ENCODE results near the gene PRR27.
"Not testable (repeated sequence)": the region's sequence is repeated elsewhere in the genome, so short reads cannot be mapped to it uniquely, and the experiment has no call there.

PRR27 gene

DNA sequence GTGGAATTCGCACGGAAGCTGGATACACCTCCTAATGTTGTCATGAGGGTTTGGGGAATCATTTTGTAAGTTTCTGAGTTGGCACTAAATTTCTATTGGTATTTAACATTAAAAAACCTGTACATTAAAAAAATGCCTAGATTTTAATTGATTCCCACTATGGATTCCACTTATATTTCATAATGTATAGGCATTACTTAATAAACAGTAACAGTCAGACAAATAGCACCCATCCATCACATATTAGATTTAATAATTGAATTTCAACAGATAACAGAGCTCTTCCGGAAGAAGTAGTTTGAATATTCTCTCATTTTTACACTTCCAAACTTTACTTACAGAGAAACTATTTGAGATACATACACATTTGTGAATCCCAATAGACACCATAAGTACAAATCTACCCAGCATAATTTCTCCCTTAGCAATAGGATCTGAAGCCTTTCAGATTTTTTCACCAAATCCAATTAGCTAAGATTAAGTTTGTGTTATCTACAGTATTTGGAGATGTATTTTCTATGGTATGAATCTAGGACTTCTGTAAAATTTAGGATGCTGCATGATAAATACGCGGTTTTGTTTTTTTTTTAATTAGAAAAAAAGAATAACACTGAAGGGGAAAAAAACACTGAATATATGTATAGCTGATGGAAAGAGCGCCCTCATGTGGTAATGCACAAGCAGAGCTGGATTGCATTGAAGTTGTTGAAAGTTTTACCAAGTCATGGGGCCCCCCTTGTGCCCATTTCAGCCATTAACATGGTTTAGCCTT is 29.3 kb downstream of the PRR27 start:
- H3K27me3 Mint-ChIP-seq (ENCODE audit: low read depth) = no peaks in the 10 kb centered on the region
- H3K4me3 Mint-ChIP-seq = no peak overlapping the region
- H3K36me3 Mint-ChIP-seq (ENCODE audit: low read depth) = no peaks in the 10 kb centered on the region
- no peaks in the 10 kb centered on the region for H3K9me3 Mint-ChIP-seq
- no peak overlapping the region for H3K27ac Mint-ChIP-seq
- H3K4me1 Mint-ChIP-seq (ENCODE audit: low read depth) = no peaks in the 10 kb centered on the region

DNA sequence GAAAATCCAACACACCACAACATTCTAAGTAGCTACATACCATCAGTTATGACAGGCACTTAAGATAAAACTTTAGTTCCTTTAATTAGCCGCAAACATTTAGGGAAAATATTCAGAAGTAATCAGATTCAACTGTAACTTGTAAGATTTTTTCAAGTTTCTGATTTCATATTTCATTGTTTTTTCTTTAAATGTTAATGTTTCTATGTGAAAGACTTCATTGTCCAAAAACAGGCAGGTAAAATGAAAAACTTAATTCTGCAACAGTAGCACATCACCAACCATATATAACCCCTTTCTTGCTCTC is 29.9 kb downstream of the PRR27 start:
- no peaks in the 10 kb centered on the region for H3K4me1 Mint-ChIP-seq (ENCODE audit: low read depth)
- H3K36me3 Mint-ChIP-seq (ENCODE audit: low read depth) = no peaks in the 10 kb centered on the region
- H3K27me3 Mint-ChIP-seq (ENCODE audit: low read depth) = no peaks in the 10 kb centered on the region
- H3K9me3 Mint-ChIP-seq = no peaks in the 10 kb centered on the region
- no peak overlapping the region for H3K4me3 Mint-ChIP-seq
- H3K27ac Mint-ChIP-seq = no peak overlapping the region

DNA sequence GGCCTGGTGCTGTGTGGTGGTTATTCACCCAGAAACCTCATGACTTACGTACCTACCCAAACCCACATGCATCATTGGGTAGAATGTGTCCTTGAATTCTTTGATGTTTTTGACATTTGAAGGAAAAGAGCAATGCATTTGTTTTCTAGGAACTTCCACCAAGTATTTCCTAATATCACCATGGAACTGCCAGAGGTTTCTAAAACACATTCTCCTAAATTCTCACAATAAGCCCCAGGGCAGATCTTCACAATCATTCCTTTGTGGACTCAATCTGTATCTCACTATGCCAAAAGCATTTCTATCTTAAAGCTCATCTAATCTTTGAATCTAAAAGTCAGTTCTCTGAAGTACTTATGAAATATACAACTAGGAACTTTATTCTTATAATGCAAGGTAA is 33.2 kb downstream of the PRR27 start:
- no peak overlapping the region for H3K27ac Mint-ChIP-seq
- H3K4me1 Mint-ChIP-seq (ENCODE audit: low read depth) = no peaks in the 10 kb centered on the region
- H3K27me3 Mint-ChIP-seq (ENCODE audit: low read depth) = no peaks in the 10 kb centered on the region
- H3K36me3 Mint-ChIP-seq (ENCODE audit: low read depth) = no peaks in the 10 kb centered on the region
- no peak overlapping the region for H3K4me3 Mint-ChIP-seq
- no peaks in the 10 kb centered on the region for H3K9me3 Mint-ChIP-seq

DNA sequence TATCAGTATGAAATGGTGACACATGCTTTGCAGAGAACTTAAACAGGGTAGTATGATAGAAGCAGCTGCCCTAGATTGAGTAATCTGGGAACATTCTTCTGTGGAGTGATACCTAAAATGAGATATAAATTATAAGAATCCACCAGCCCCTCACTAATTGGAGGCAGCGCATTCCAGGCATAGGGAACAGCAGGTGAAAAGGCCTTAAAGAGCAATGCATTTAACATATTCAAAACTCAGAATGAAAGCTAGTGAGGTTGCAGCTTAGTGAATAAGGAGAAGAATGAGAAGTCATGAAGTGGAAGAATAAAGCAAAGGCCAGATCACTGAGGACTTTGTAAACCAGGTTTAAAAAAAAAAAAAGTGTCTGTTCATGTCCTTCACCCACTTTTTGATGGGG is 36.5 kb downstream of the PRR27 start:
- no peaks in the 10 kb centered on the region for H3K9me3 Mint-ChIP-seq
- no peaks in the 10 kb centered on the region for H3K36me3 Mint-ChIP-seq (ENCODE audit: low read depth)
- H3K4me3 Mint-ChIP-seq = no peak overlapping the region
- no peak overlapping the region for H3K27ac Mint-ChIP-seq
- no peaks in the 10 kb centered on the region for H3K4me1 Mint-ChIP-seq (ENCODE audit: low read depth)
- no peaks in the 10 kb centered on the region for H3K27me3 Mint-ChIP-seq (ENCODE audit: low read depth)

DNA sequence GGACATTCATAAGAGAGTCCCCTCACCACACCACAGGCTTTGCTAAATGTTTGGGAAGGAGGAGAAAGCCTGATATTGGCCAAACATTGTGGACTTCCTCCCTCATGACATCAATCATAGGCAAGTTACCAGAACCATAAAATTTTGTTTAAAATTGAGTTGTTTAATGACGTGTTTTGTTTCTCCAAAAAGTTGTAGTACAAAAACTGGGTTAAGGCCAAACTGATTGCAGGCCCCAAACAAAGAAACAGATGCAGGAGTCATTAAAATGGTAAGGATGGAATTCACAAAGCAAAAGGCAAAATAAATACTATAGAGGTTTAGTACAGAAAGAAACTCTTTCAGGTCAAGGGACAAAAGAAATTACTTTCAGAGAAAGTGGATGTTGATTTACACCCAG is 37.6 kb downstream of the PRR27 start:
- Mint-ChIP-seq H3K36me3 (ENCODE audit: low read depth) (no peaks in the 10 kb centered on the region), H3K27ac (no peak overlapping the region), H3K4me3 (no peak overlapping the region), H3K27me3 (ENCODE audit: low read depth) (no peaks in the 10 kb centered on the region), H3K9me3 (no peaks in the 10 kb centered on the region), H3K4me1 (ENCODE audit: low read depth) (no peaks in the 10 kb centered on the region)

DNA sequence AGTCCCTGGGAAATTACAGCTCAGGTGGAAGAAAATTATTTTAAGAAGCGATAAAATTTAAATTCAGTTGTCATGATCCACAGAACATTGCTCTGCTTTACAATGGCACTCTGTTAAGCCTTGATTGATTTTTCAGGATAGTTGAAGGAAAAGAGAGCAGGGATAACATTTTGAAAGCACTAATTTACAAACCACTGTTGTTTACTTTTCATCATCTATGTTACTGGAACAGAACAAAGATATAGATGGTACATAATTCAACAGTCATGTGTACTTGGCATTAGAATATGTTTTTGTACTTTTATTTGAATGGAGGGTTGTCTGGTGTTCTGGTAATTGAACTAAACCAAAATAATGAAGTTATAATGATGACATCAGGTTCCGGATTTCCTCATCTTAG is 38.9 kb downstream of the PRR27 start:
- Mint-ChIP-seq H3K4me1 (ENCODE audit: low read depth) (no peaks in the 10 kb centered on the region), H3K36me3 (ENCODE audit: low read depth) (no peaks in the 10 kb centered on the region), H3K9me3 (no peaks in the 10 kb centered on the region), H3K27me3 (ENCODE audit: low read depth) (no peaks in the 10 kb centered on the region), H3K4me3 (no peak overlapping the region), H3K27ac (no peak overlapping the region)

DNA sequence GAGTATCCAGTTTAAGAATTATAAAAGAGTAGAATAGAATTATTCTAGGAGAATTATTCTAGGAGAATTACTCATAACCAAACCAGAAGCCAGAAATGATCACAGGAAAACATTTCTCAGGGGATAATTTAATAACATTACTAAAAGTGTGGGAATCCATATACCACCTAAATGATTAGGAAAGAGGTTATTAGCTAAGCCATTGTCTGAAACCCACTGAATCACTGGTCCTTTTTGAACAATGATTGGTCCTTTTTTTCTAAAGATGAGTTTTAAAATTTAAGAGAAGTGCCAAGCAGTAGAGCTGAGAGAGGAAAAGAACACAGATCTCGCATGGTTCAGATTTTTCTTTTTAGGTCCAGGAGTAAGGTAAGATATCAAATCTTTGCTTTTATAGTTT is 41.4 kb downstream of the PRR27 start, which contains the start of gene ODAM:
Gene ODAM (plus strand): TSS at position 301 of the 400 bp plus-strand sequence. CDS start 819 bp downstream, outside the sequence.
- Mint-ChIP-seq H3K4me1 (ENCODE audit: low read depth) (no peaks in the 10 kb centered on the region), H3K27ac (no peak within 1 kb of the TSS), H3K9me3 (no peaks in the 10 kb centered on the region), H3K36me3 (ENCODE audit: low read depth) (no peaks in the 10 kb centered on the region), H3K4me3 (no peak within 1 kb of the TSS), H3K27me3 (ENCODE audit: low read depth) (no peaks in the 10 kb centered on the region)

DNA sequence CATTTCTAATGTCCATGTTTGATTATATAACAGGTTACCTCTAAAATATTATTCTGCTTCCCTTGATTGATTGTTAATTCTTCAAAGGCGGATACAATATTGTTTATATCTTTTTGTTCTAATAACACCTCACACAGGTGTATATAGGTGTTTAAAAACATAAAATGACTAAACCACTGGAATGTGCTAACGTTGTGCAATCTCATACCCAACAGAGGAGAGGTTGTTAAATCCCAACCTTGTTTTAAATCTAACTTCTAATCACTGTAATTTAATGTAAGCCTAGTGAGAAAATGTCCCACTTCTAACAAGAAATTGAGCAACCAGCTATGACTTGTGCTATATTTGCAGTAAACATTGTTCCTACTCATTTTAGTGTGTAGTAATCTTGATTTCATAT is 42.8 kb downstream of the PRR27 start:
- Mint-ChIP-seq H3K36me3 (ENCODE audit: low read depth) (no peaks in the 10 kb centered on the region), H3K27ac (no peak overlapping the region), H3K27me3 (ENCODE audit: low read depth) (no peaks in the 10 kb centered on the region), H3K4me3 (no peak overlapping the region), H3K9me3 (no peaks in the 10 kb centered on the region), H3K4me1 (ENCODE audit: low read depth) (no peaks in the 10 kb centered on the region)

DNA sequence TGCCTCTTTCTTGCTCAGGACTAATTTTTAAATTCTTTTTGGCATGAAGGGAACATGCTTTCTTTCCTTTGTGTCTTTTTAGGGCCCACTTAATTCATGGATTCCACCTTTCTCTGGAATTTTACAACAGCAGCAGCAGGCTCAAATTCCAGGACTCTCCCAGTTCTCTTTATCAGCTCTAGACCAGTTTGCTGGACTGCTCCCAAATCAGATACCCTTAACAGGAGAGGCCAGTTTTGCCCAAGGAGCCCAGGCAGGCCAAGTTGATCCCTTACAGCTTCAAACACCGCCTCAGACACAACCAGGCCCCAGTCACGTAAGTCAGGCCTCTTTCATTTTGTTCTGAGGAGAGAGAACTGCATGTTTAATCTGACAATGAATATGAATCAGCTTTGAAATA is 43.8 kb downstream of the PRR27 start:
- H3K9me3 Mint-ChIP-seq = no peaks in the 10 kb centered on the region
- no peaks in the 10 kb centered on the region for H3K36me3 Mint-ChIP-seq (ENCODE audit: low read depth)
- no peak overlapping the region for H3K4me3 Mint-ChIP-seq
- H3K27me3 Mint-ChIP-seq (ENCODE audit: low read depth) = no peaks in the 10 kb centered on the region
- no peaks in the 10 kb centered on the region for H3K4me1 Mint-ChIP-seq (ENCODE audit: low read depth)
- H3K27ac Mint-ChIP-seq = no peak overlapping the region

DNA sequence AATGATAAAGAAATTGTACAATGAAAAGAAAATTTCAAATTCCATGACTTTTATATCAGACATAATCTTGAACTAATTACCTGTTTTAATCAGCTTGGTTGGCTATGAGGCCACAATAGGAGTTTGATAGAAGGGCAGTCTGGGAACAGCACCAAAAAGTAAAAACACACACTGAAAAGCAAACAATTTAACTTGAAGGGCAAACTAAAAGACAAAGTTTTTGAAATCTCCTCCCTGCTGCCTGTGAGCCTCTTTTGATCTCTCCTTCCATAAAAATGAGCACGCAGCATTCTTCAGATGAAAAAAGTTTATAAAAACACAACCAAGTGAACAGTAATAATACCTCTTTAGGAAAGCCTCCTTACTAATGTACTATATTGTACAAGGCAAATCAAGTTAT is 49.6 kb downstream of the PRR27 start:
- H3K36me3 Mint-ChIP-seq (ENCODE audit: low read depth) = no peaks in the 10 kb centered on the region
- H3K9me3 Mint-ChIP-seq = no peaks in the 10 kb centered on the region
- H3K27me3 Mint-ChIP-seq (ENCODE audit: low read depth) = no peaks in the 10 kb centered on the region

DNA sequence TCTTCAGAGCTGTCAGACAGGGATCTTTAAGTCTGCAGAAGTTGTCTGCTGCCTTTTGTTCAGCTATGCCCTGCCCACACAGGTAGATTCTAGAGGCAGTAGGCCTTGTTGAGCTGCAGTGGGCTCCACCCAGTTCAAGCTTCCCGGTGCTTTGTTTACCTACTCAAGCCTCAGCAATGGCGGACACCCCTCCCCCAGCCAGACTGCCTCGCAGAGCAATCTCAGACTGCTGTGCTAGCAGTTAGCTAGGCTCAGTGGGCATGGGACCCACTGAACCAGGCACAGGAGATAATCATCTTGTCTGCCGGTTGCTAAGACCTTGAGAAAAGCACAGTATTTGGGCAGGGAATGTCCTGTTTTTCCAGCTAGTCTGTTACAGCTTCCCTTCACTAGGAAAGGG is 58.7 kb downstream of the PRR27 start:
- H3K27me3 Mint-ChIP-seq (ENCODE audit: low read depth); H3K4me1 Mint-ChIP-seq (ENCODE audit: low read depth); H3K4me3 Mint-ChIP-seq; H3K9me3 Mint-ChIP-seq; H3K36me3 Mint-ChIP-seq (ENCODE audit: low read depth); H3K27ac Mint-ChIP-seq: not testable (repeated sequence)

More for the DNA sequence above, 49.6 kb downstream of the PRR27 start:
- Mint-ChIP-seq H3K27ac (no peak overlapping the region), H3K4me1 (ENCODE audit: low read depth) (no peaks in the 10 kb centered on the region), H3K4me3 (no peak overlapping the region)

Measured in T-helper 1 cell treated with Interleukin-12 subunit alpha and Interleukin-12 subunit beta and Interleukin-4 antibody, amounts not matched to agents 30 μg/mL and 1 μg/mL, for 36 hours (primary cell).